Ramos (cell line): ENCODE measurements around the gene FBLN2.
"Not testable (repeated sequence)": the region's sequence is repeated elsewhere in the genome, so short reads cannot be mapped to it uniquely, and the experiment has no call there.

Experiments
- in situ Hi-C: fragments of 300-500 bp; cut with MboI; formaldehyde crosslinking; loops from one replicate; pipeline ENCODE4 v1.14.3; 2022; ENCODE audit warnings: low sequenced_read_pairs; ENCODE audit not compliant: unreplicated experiment

Gene FBLN2

GRCh38 chr3:13544951-13545651 is 3.8 kb upstream of the FBLN2 start:
- in situ Hi-C loops: no loop called here

- in situ Hi-C loops: no loop called here
These were observed 2.9 kb upstream of the FBLN2 start for GRCh38 chr3:13545952-13546454.

DNA sequence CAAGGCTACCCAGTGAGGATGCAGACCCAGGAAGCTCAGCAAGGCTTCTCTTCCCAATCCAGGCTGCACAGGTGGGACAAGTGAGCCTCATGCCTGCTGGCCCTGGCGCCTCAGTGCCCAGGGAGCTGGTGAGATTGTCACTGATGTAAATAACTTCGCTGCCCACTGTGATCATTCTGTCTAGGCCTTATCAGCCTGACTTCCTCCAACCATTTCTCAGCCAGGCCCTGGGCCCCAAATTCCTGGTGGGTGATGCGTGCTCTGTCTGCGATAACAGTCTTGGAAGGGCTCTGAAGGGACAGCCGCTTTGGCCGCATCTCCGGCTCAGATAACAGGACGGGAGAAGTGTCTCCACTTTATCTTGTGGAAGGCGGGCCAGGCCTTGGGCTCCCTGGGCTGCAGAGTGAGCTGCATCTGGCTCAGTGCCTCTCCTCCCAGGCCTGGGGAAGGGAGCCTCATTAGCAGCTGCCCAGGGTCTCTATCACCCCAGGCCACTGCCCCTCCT is 2.2 kb upstream of the FBLN2 start:
- in situ Hi-C loops: no loop called here

DNA sequence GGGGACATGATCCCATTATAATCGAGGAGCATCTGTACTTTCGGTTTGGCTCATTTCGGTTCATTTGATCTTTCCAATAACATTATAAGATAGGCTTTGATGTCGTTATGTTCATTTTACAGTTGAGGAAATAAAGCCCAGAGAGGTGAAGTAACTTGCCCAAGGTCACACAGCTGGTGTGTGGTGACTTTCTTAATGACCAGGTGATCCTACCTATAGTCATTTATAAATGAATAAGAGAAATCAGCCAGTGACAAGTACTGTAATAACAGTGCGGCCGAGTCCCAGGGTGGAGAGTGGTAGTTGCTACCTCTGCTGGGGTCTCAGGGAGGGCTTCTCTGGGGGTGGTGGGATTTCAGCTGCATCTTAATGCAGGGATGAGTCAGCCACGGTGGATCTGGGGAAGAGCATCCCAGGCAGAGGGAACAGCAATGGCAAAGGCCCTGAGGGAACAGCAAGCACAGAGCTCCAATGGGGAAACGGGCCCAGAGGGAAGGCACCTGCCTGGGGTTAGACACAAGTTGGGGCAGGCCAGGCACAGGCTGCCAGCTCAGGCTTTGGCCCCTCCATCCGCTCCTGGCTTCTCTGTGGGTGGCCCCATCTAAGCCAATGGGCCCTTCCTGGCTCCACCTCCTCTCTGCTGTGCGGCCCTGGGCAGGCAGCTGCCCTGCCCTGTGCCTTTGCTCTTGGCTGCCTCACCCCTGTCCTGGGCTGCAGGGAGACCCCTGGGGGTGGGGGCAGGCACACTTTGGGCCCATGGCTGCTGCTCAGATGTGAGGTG is 1.1 kb upstream of the FBLN2 start:
- in situ Hi-C loops: no loop called here

- in situ Hi-C loops: no loop called here
These were observed 898 bp downstream of the FBLN2 start for GRCh38 chr3:13549623-13550422.

GRCh38 chr3:13550423-13550690 is 1.4 kb downstream of the FBLN2 start:
- in situ Hi-C loops: no loop called here

- in situ Hi-C loops: no loop called here
These were observed 2.0 kb downstream of the FBLN2 start for GRCh38 chr3:13550791-13551360.

DNA sequence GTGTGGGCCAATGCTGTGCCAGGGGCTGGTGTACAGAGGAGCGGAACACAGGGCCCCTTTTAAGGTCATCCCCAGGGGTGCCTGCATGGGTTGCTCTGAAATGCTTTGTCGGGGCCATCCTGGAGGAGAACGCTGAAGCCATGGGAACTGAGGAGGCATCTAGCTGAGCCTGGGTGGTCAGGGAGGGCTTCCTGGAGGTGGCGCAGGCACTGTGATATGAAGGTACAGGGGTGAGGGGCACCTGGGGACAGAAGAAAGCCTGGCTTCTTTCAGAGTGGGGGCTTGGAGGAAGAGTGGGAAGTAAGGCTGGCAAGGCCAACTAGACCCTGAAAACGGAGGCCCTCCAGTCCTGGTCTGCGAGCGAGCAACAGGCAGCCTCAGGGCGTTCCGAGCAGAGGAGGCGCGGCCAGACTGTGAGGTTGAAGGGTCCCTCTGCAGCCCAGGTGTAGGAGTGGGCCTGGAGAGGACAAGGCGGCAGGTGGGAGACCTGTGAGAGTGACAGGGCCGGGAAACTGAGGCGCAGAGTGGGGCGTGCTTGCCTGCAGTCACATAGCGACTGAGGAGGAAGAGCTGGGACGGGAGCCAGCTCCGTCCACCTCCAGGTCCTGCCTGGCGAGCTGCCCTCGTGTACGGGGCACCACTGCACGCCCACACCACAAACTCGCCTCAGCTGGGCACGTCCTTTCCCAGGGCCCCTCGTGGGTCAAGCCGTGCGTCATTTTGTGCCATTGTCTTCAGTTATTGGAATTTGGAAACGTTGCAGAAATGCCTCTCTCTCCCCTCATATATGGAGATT is 4.1 kb downstream of the FBLN2 start:
- in situ Hi-C loops: no loop called here

- in situ Hi-C loops: no loop called here
These were observed 4.8 kb downstream of the FBLN2 start for GRCh38 chr3:13553686-13554085.

GRCh38 chr3:13555753-13556152 is 6.8 kb downstream of the FBLN2 start:
- in situ Hi-C loops: no loop called here

GRCh38 chr3:13556207-13556606 is 7.3 kb downstream of the FBLN2 start:
- in situ Hi-C loops: no loop called here

DNA sequence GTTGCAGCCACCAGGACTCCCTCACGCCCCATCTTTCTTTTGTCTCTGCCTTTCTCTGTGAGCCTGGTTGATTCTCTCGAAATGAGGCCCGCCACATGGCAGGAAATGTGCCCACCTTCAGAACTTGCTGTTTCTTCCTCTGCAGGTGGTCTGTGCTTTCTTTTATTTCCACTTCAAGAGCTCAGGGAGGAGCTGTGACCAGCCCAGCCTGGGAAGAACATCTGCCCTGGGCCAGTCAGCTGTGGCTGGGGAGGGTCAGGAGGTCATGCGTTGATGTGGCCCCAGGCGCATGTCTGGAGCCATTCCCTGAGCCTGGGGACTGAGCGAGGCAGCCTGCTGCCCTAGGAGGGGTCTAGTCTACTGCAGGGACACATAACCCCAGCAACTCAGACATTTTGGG is 8.0 kb downstream of the FBLN2 start:
- in situ Hi-C loops: no loop called here

GRCh38 chr3:13557417-13557816 is 8.5 kb downstream of the FBLN2 start:
- in situ Hi-C loops: no loop called here

DNA sequence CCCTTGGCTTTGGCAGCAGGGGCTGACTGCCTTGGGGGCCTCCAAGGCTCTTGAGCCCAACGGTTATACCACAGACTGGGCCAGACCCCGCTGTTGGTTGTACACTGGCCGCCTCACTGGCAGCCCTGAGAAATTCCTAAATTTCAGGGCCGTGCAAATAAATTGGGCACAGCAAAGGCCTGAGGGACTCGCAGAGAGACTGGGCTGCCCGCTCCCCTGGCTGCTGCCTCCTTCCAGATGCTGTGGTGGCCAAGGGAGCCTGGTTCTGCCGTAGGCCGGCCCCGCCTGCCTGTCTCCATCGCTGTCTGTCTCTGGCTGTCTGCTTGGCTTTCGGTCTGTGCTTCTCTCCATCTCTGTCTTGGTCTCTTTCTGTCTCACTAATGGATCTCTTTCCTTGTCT is 9.0 kb downstream of the FBLN2 start:
- in situ Hi-C loops: no loop called here

- in situ Hi-C loops: no loop called here
These were observed 9.7 kb downstream of the FBLN2 start for GRCh38 chr3:13558651-13559050.

- in situ Hi-C loops: no loop called here
These were observed 11.0 kb downstream of the FBLN2 start for GRCh38 chr3:13559764-13560525.

DNA sequence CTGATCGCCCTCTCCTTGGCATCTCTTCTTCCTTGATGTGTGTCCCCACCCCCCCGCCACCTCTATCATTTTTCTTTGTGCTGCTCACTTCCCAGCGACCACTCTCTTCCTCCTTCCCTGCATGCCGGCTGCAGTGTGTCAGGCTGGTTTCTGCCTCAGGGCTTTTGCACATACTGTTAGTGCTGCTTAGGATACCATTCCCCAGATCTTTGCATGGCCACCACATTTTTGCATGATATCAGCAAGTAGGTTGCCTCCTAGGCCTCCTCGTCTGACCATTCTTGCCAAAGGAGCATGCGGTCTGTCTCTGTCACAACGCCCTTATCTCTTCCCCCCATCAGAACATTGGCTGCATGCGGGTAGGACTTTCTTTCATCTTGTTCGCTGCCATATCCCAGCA is 12.5 kb downstream of the FBLN2 start:
- in situ Hi-C loops: no loop called here

DNA sequence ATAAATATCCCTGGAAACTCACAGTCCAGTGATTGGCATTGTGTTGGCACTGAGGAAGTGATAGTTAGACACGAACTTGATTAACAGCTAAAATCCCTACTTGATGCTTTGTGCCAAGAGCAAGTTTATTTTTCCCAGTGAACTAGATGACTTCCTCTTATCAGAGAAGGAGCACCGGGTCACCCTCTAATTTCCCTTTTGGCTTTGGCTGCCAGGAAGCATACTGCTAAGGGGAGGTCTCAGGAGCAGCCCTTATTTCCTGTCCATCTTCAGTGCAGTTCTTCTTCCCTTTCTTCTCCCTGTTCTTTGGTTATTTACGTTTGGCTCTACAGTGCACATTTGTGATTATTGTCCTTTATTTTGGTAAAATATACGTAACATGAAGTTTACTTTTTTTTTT is 13.0 kb downstream of the FBLN2 start:
- in situ Hi-C loops: no loop called here

DNA sequence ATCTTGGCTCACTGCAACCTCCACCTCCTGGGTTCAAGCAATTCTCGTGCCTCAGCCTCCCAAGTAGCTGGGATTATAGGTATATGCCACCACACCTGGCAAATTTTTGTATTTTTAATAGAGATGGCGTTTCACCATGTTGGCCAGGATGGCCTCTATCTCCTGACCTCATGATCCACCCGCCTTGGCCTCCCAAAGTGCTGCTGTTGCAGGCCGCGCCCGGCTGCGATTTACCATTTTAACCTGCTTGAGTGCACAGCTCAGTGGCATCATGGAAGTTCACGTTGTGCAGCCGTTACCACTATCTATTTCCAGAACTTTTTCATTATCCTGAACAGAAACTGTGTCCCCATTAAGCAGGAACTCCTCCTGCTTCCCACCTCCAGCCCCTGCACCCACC is 13.5 kb downstream of the FBLN2 start:
- in situ Hi-C loops: not testable (repeated sequence)
